Ishikawa (cell line): ENCODE measurements around the gene TGFBR3.

Source experiments
- CEBPB ChIP-seq: IDR thresholded peaks from 2 replicates; pipeline ENCODE4 v1.6.1; 2012
- CREB1 ChIP-seq: IDR thresholded peaks from 2 replicates; pipeline ENCODE4 v1.6.1; 2012; ENCODE audit warnings: low read depth
- EGR1 ChIP-seq: IDR thresholded peaks from 2 replicates; pipeline ENCODE4 v1.6.1; 2012
- EP300 ChIP-seq: IDR thresholded peaks from 2 replicates; pipeline ENCODE4 v1.6.1; 2012; ENCODE audit warnings: borderline replicate concordance
- FOXM1 ChIP-seq: IDR thresholded peaks from 2 replicates; pipeline ENCODE4 v1.6.1; 2012; ENCODE audit warnings: low read depth, borderline replicate concordance
- MAX ChIP-seq: IDR thresholded peaks from 2 replicates; pipeline ENCODE4 v1.6.1; 2012
- NFIC ChIP-seq: IDR thresholded peaks from 2 replicates; pipeline ENCODE4 v1.6.1; 2012
- RAD21 ChIP-seq: IDR thresholded peaks from 2 replicates; pipeline ENCODE4 v1.6.1; 2012; ENCODE audit warnings: low read depth
- TAF1 ChIP-seq: IDR thresholded peaks from 2 replicates; pipeline ENCODE4 v1.6.1; 2012; ENCODE audit warnings: low read depth, mild to moderate bottlenecking
- TCF12 ChIP-seq: IDR thresholded peaks from 2 replicates; pipeline ENCODE4 v1.6.1; 2012; ENCODE audit warnings: low read depth
- TEAD4 ChIP-seq: IDR thresholded peaks from 2 replicates; pipeline ENCODE4 v1.6.1; 2012
- USF1 ChIP-seq: IDR thresholded peaks from 2 replicates; pipeline ENCODE4 v1.6.1; 2012
- YY1 ChIP-seq: IDR thresholded peaks from 2 replicates; pipeline ENCODE4 v1.6.1; 2012; ENCODE audit warnings: low read depth
- ZBTB7A ChIP-seq: IDR thresholded peaks from 2 replicates; pipeline ENCODE4 v1.6.1; 2012; ENCODE audit warnings: low read depth
- TF ChIP-seq, protein P1 (sequence below): IDR thresholded peaks from 2 replicates; pipeline ENCODE4 v1.6.1; 2012; ENCODE audit warnings: low read depth, mild to moderate bottlenecking

Gene TGFBR3

DNA sequence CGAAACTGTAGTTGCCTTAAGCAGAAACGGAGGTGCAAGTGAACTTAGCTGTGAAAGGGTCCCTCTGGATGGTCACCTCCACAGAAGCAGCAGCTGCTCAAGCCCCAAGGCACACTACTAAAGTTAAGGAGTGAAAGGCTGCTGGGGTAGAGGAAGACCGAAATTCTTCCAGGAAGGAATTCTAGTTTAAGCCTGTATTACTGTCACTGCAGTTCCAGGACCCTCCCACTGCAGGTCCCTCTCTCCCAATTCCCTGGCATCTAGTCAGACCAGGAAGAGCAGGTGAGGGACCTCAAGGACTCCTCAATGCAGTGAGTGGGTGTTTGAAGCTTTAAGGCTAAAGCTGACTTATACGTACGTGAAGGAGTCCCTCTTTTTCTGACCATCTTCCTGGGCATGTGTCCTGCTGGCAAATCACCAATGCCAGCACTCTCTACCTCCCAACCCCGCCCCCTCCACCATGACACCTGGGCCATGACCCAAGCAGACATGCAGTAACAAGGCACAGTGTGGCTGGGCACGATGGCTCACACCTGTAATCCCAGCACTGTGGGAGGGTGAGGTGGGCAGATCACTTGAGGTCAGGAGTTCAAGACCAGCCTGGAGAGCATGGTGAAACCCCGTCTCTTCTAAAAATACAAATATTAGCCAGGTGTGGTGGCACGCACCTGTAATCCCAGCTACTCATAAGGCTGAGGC lies 57.2 kb downstream of the TGFBR3 start:
- no peak for TF ChIP-seq USF1
- TF ChIP-seq CEBPB = no peak
- no peak for TF ChIP-seq EP300
- TF ChIP-seq RAD21 = no peak
- TF ChIP-seq TEAD4 = no peak
- no peak for TF ChIP-seq EGR1
- no peak for TF ChIP-seq MAX
- TF ChIP-seq TAF1 = no peak
- no peak for TF ChIP-seq YY1
- TF ChIP-seq CREB1 = no peak
- no peak for TF ChIP-seq NFIC
- TF ChIP-seq TCF12 = no peak
- no peak for TF ChIP-seq ZBTB7A
- TF ChIP-seq FOXM1 = no peak
- TF ChIP-seq, protein P1, sequence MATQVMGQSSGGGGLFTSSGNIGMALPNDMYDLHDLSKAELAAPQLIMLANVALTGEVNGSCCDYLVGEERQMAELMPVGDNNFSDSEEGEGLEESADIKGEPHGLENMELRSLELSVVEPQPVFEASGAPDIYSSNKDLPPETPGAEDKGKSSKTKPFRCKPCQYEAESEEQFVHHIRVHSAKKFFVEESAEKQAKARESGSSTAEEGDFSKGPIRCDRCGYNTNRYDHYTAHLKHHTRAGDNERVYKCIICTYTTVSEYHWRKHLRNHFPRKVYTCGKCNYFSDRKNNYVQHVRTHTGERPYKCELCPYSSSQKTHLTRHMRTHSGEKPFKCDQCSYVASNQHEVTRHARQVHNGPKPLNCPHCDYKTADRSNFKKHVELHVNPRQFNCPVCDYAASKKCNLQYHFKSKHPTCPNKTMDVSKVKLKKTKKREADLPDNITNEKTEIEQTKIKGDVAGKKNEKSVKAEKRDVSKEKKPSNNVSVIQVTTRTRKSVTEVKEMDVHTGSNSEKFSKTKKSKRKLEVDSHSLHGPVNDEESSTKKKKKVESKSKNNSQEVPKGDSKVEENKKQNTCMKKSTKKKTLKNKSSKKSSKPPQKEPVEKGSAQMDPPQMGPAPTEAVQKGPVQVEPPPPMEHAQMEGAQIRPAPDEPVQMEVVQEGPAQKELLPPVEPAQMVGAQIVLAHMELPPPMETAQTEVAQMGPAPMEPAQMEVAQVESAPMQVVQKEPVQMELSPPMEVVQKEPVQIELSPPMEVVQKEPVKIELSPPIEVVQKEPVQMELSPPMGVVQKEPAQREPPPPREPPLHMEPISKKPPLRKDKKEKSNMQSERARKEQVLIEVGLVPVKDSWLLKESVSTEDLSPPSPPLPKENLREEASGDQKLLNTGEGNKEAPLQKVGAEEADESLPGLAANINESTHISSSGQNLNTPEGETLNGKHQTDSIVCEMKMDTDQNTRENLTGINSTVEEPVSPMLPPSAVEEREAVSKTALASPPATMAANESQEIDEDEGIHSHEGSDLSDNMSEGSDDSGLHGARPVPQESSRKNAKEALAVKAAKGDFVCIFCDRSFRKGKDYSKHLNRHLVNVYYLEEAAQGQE = no peak

- TF ChIP-seq MAX = no peak
- TF ChIP-seq FOXM1 = no peak
- TF ChIP-seq CREB1 = no peak
- no peak for TF ChIP-seq EGR1
- TF ChIP-seq TAF1 = no peak
- TF ChIP-seq NFIC = no peak
- no peak for TF ChIP-seq TCF12
- no peak for TF ChIP-seq YY1
- TF ChIP-seq, protein P1 = no peak; the same call in 1 of the 2 replicates
- no peak for TF ChIP-seq ZBTB7A
- no peak for TF ChIP-seq CEBPB
Measured at GRCh38 chr1:91827459-91828321, 58.3 kb downstream of the TGFBR3 start.

DNA sequence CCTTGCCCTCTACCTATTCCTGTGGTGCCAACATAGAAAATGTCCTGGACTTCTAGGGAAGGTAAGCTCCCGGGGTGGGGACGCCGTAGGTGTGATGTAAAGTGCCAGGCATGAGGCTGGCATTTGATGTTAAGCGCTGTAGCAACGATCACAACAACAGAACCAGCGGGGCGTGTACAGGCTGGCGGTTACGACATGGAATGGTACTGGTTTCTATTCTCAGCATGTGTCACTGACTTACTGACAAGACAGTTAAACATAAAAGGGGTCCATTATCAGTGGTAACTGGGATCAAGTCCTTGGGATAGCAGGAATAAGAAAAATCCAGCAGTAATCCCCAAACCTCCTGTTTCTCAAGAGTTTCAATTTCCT lies 58.9 kb downstream of the TGFBR3 start:
- no peak for TF ChIP-seq YY1
- no peak for TF ChIP-seq RAD21
- no peak for TF ChIP-seq EP300
- TF ChIP-seq TAF1 = no peak
- no peak for TF ChIP-seq CEBPB
- no peak for TF ChIP-seq ZBTB7A
- no peak for TF ChIP-seq EGR1
- TF ChIP-seq, protein P1 = no peak

GRCh38 chr1:91826649-91827048 lies 59.3 kb downstream of the TGFBR3 start:
- TF ChIP-seq, protein P1 = no peak
- no peak for TF ChIP-seq TAF1
